ENCODE data around the gene VMO1.

The VMO1 gene

DNA sequence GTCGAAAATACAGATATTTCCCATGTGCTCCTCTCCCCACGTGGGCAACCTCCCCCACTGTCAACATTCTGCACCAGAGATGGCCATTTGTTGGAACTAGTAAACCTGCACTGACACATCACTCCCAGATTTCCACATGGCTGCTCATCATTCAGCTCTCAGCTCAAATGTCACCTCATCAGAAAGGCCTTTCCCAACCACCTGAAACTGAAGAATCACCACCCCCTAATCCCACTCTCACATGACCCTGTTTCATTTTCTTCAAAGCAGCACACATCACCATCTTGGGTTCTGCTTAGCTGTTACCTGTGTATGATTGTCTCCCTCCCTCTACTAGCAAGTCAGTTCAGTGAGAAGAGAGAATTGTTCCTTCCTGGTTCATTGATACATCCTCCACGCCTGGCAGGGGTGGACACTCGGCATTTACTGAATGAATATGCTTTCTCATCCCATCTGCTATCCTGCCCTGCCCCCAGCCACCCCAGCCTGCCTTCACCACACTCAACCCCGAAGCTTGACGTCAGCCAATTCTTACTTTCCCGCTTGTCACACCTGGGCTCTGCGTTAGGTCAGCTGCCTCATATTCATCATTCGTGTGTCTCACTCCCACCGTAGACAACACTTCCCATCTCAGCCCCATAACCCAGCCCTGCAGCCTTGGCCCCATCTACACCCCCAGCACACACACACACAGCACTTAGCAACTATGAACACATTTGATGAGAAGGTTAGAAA is 14.5 kb upstream of the VMO1 start:
- no peak for DNase-seq (ENCODE audit: low read depth)

DNA sequence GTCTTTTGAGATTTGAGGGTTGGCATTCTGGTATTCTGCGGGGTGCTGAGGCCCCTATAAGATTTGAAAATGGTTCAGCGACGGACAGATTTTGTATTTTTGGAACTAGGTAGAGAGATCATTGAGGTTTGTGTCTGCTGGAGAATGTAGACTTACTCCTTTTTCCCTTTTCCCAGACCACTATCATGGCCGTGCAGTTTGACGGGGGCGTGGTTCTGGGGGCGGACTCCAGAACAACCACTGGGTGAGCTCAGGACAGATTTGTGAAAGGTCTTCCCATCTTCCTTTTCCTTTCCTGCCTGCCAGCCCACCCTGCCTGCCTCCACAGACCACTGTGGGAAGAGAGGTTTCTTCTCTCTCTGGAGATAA is 10.4 kb upstream of the VMO1 start:
- no peak for DNase-seq (ENCODE audit: low read depth)

DNA sequence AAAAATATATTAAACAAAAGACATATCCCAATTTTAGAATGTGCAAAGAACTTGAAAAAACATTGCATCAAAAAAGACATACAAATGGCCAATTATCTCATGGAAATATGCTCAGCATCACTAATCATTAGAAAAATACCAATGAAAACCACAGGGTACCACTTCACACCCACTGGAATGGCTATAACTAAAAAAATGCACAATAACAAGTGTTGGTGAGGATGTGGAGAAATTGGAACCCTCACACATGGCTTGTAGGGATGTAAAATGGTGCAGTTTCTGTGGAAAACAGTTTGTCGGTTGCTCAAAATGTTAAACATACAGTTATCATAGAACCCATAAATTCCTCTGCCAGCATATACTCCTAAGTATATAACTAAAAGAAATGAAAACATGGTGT is 9.0 kb upstream of the VMO1 start:
- no peak for DNase-seq (ENCODE audit: low read depth)

DNA sequence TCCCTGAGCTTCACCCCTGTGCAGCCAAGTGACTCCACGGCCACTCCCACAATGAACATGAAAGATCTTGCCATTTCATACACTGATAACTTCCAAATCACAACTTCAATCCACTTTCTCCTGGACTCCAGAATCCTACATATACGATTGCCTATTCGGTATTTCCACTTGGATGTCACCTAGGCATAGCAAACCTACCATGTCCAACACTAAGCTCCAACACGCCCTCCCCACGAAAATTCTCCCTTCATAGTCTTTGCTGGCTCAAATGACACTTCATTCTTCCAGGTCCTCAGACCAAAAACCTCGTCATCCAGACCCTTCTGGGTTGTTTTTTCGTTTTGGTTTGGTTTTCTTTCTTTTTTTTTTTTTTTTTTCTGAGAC is 4.5 kb upstream of the VMO1 start:
- no peak for DNase-seq (ENCODE audit: low read depth)

DNA sequence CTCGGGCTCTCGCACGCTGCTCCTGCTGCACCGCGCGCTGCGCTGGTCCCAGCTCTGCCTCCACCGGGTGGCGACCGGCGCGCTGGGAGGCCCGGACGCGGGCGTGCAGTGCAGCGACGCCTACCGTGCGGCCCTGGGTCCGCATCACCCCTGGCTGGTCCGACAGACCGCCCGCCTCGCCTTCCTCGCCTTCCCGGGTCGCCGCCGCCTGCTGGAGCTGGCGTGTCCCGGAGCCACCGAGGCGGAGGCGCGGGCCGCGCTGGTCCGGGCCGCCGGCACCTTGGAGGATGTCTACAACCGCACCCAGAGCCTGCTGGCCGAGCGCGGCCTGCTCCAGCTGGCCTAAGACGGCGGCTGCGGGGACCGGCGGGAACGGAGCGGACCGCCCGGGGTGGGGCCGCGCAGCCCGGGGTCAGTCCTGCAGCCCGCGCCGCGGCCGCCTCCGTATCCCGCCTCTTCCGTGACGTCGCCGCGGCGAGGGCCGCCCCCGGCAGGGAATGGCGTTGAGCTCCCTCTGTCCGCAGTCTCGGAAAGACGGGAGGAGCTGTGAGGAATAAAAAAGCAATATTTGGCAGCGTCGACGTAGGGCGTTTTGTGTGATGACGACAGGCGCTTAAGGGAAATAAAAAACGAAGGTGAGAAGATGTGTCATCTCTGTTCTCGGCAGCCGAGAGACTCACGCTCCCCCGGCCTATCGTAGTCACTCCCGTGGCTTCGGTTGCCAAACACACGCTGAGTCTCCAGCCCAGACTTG is 4.0 kb upstream of the VMO1 start:
- peak; percentile 69 for DNase-seq (ENCODE audit: low read depth)

DNA sequence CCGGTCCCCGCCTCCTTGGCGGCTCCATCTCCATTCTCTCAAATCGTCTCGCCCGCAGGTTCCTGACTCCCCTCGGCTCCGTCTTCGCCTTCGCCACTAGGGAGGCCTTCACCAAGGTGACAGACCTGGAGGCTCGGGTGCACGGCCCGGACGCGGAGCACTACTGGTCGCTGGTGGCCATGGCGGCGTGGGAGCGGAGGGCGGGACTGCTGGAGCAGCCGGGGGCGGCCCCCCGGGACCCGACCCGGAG is 3.5 kb upstream of the VMO1 start:
- DNase-seq (ENCODE audit: low read depth): no peak

DNA sequence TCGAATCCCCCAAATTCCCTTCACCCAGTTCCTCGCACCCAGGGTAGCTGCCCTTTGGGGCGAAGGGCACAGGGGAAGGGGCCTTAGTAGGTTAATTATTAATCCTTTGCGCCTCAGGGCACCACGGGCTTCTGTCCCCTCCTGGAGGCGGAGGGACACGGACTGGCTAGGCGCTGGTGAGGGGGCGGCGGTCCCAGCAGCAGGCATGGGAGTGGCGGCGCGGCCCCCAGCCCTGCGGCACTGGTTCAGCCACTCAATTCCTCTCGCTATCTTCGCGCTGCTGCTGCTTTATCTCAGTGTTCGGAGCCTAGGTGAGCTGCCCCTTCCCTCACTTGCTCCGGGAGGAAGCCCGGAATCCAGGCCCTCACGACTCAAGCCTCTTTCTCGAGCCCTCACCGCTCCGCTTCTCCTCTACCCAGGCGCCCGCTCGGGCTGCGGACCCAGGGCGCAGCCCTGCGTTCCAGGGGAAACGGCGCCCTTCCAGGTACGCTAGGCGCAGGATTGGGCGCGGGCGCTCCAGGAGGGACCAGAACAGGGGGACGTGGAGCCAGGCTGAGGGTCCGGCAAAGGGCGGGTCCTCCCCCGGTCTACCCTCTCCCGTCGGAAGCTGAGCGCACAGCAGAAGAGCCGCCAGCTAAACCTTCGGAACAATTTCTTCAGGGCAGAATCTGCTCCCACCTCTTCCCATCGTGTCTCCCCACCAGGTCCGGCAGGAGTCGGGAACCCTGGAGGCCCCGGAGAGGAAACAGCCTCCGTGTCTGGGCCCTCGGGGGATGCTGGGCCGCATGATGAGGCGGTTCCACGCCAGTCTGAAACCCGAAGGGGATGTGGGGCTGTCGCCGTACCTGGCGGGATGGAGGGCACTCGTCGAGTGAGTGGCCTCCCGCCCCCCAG is 2.9 kb upstream of the VMO1 start, which contains the start of gene GLTPD2:
Gene GLTPD2, plus strand, starts transcription at position 158 of the 894 bp plus-strand sequence. Its CDS starts 48 bp downstream, at position 206.
- DNase-seq (ENCODE audit: low read depth): no peak

DNA sequence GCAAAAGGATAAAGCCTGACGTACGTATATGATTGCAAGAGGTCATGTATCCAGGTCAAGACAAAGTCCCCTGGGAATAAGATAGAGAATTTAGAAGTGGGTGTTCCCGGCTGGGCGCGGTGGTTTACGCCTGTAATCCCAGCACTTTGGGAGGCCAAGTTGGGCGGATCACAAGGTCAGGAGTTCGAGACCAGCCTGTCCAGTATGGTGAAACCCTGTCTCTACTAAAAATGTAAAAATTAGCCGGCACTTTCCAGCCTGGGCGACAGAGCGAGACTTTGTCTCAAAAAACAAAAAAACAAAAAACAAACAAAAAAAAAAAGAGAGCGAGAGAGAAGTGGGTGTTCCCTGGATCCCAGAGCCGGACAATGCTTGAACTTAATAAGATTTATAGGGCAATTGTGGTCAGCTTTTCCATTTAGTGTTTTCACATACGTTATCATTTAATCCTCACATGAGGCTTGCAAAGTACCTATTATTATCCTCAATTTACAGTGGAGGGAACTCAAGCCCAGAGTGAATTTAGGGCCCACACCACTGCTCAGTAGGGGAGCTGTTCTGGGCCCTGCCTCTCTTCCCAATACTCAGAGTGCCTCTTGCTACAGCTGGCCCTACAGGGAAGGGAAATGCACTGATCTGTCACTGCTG is 2.1 kb upstream of the VMO1 start:
- no peak for DNase-seq (ENCODE audit: low read depth)

DNA sequence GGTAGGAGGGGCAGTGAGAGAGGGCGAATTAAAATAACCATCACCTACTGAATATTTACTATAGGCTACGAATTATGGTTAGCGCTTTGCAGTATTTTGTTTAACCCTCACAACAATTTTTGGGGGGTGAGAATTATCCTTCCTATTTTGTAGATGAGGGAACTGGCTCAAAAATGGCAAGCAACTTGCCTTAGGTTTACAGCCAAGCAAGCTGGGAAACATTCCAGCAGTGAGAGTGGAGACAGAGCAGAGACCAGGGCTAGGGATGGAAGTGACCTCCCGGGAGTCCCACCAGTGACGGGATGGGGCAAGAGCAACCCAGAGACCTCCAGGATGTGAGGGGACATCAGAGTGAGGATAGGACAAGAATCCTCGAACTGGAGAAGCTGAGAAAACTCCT is 352 bp upstream of the VMO1 start:
- DNase-seq (ENCODE audit: low read depth): no peak

DNA sequence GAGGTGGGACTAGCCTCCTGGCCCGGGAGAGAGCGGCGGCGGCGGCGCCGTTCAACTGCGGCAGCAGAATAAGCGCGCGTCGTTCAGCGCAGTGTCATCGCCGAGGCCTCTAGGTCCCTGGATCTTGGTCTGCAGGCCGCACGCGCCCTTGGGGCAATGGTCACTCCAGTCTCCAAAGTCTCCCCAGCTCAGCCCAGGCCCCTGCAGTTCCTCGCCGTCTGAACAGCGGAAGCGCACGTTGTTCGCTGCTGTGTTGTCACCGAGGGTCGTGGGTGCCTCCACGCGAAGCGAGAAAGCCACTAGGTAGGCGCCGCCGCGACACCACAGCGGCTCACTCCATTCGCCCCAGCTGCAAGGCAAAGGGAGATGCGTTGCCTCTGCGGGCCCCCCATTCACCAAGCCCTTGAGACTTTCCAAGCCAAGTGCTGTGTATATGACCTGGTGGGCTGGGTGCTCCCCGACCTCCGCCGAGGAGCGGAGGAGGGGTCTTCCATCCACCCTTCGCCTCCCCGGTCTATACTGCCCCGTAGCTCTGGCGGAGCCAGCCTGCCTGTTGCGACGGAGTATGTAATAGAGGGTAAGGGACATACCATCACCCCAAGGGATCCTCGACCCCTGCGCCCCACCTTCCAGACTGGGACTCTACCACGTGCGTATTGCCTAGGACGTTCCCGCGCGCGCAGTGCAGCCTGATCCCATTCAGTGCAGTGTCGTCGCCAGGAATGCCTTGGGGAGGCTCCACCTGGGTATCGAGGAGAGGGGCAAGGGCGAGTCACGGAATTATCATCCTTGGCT is 656 bp downstream of the VMO1 start:
- no peak for DNase-seq (ENCODE audit: low read depth)

DNA sequence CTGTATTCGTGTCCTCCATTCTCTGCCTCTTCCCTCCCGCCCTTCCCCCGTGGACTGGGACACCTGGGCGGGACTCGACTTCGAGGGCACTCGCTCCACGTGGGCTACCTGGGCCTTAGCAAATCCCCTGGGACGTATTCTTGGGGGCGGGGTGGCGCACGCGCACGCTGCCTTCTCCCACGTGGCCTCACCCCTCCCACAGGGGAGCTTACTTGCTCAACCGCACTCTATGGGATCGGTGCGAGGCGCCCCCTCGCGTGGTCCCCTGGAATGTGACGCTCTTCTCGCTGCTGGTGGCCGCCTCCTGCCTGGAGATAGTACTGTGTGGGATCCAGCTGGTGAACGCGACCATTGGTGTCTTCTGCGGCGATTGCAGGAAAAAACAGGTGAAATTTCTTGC is 3.5 kb downstream of the VMO1 start:
- DNase-seq (ENCODE audit: low read depth): no peak

DNA sequence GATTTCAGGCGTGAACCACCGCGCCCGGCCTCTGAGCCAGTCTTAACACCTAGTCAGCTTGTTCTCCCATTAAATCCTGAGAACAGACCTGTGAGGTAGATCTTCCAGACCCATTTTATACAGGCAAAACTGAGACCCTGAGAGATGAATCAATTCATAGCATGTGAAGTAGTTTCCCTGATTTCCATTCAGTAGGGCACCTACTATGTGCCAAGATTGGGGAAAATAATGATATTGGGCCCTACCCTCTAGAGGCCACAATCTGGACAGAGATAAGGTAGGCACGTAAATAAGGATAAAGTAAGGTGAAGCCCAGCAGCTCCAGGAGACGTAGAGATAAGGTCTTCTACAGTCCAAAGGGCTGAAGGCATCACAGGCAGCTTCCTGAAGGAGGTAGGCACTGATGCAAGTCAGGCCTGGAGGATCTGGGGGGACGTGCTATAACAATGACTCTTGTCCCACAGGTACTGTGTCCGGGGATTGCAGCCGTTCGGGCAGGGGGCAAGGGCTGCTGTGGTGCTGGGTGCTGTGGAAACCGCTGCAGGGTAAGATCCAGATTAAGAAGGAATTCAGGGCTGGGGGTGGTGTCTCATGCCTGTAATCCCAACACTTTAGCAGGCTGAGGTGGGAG is 5.7 kb downstream of the VMO1 start:
- DNase-seq (ENCODE audit: low read depth): no peak

DNA sequence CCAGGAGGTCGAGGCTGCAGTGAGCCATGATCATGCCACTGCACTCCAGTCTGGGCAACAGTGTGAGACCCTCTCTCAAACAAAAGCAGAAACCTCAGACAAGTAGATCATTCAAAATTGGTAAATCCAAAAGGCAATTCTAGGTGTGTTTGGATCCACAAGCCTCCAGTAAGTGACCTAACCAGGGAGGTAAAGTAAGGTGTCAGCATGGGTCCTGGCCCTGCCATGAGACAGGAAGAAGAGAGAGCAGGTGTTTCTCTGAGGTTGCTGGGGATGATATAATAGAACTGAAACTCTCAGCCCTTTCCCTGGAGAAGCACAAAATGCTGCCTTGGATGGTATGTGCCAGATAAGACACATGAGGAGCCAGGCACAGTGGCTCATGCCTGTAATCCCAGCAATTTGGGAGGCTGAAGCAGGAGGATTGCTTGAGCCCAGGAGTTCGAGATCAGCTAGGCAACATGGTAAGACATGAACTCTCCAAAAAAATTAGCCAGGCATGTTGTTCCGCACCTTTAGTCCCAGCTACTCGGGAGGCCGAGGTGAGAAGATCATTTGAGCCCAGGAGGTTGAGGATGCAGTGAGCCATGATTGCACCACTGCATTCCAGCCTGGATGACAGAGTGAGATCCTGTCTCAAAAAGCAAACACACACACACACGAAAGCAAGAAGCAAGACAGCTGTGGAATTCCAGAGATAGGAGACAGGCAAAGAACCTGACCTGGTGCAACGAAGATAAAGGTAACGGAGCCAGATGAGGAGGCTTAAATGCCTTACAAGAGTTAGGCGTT is 8.0 kb downstream of the VMO1 start:
- DNase-seq (ENCODE audit: low read depth): no peak

DNA sequence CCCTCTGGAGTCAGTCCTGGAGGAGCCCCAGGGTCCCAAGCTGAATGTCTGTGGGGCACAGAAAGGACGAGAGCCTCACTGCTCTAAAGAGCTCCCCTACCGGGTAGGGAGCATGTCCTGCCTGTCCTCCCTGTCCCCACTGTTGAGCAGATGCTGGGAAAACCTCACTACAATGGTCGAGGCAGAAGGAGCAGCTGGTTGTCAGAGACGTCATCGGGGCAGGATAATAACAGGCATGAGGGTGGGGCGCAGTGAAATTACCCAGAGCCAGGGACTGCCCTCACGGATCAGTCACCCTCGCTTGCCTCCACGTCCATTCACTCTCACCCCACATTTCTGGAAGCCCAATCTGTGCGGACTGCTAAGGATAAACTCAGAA is 13.9 kb downstream of the VMO1 start:
- DNase-seq (ENCODE audit: low read depth): no peak

DNA sequence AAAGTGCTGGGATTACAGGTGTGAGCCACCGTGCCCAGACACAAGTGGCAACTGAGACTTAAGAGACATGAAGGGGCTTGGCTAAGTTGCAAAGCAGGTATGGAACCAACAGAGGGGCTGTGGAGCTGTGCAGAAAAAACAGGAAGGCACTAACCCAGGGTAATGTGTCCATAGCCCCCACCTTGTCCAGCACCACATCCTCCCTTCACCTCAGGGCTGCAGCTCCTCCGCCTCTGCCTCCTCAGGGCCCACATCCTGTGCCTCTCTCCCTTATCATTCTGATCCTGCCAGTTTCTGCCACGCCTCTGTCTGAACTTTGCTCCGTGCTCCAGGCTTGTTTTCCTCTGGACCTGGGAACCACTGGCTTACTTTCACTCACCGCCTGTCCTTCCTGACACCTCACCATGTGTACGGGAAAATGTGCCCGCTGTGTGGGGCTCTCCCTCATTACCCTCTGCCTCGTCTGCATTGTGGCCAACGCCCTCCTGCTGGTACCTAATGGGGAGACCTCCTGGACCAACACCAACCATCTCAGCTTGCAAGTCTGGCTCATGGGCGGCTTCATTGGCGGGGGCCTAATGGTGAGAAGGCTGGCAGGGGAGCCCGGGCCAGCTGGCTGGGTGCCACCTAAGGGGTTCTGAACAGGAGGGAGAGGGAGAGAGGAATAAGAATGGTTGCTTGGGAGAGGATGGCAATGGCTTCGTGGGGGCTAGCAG is 14.5 kb downstream of the VMO1 start, which contains the start of gene TM4SF5:
Gene TM4SF5, plus strand, starts transcription at position 368 of the 716 bp plus-strand sequence. Its CDS starts 37 bp downstream, at position 405.
- no peak for DNase-seq (ENCODE audit: low read depth)

DNA sequence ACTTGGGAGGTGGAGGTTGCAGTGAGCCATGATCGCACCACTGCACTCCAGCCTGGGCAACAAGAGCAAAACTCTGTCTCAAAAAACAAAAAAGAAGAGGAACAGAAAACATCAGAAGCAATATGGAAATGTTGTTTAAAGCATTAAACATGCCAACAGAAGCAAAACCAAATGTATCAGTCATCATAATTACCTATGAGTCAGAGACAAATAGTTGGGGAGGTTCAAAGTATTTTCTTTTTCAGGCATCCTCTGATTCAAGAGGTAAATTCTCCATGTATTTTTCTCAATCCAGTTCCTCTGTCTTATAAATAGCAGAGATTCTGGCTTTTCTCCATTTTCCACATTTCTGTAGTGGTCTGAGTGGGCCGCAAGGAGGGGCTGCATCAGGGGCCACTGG is 16.5 kb downstream of the VMO1 start:
- no peak for DNase-seq (ENCODE audit: low read depth)

DNA sequence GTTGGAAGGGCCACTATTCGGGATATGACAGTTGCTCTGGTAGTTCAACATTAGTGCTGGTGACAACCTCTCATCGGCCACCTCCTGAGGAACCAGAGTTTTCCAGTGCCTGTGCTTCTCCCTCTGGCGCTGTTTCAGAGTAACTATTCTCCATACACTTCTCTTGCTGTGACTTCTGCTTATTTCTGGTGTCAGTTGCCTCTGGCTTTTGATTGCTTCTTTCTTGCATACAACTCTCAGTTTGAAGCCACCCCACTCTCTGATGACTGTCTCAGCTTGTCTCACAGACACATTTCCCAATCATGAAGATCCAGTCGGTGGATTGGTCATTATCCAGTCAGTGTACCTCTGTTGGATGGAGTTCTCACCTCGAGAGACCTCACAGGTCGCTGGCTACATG is 17.9 kb downstream of the VMO1 start:
- DNase-seq (ENCODE audit: low read depth): no peak

DNA sequence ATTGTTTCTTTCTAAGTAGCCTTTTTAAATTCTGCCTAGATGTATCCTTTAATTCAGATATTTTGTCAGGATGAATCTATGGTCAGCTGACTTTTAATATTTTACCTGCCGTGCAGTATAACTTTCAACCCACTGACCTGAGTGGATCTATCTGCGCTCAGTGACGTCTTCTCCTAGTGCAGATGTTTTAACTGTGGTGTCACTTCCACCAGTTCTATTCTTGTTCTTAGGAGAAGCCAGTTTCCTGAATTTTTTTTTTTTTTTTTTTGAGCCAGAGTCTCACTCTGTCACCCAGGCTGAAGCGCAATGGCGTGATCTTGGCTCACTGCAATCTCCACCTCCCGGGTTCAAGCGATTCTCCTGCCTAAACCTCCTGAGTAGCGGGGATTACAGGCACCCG is 19.4 kb downstream of the VMO1 start:
- DNase-seq (ENCODE audit: low read depth): no peak

DNA sequence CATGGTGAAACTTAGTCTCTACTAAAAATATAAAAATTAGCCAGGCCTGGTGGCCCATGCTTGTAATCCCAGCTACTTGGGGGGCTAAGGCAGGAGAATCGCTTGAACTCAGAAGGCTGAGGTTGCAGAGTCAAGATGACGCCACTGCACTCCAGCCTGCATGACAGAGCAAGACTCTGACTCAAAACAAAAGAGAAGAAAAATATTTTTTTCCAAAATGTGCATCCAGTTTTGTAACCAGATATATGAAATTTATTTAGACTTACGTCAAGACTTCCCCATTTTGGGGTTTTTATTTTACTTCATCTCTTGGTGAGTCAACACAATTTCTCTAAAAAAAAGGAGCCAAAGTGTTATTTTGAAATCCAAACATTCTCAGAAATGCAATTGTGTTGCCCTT is 20.0 kb downstream of the VMO1 start:
- no peak for DNase-seq (ENCODE audit: low read depth)

DNA sequence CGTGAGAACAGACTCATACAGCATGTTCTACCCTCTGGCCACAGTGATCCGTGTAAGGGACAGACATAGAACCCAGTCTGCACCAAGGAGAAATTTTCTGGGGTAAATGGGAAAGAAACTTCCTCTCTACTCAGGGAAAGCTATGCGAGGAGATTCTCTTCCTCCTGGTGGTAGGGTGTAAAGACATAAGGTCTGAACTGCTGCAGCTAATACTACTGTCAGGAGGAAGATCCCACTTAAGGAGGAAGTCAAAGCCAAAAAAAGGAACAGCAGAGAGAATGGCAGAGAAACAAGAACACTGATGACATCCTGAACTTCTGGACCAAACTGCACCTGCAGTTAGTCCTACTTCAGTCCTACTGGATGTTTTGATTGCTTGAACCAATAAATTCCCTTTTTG is 21.6 kb downstream of the VMO1 start:
- DNase-seq (ENCODE audit: low read depth): no peak

Data from GM04504 (cell line).